Endodermal cell (in vitro differentiated cells): Measurements from ENCODE around the gene RNF150. TPM values are rescaled to one million over a fixed set of nuclear protein-coding genes. Genes with fewer than 3 reads are reported as not detected.

ENCODE experiments used
- DNase-seq: peaks from one replicate; pipeline ENCODE4 v3.0.0-alpha.2; 2017
- H3K27ac ChIP-seq: 2 replicates; pipeline ENCODE4 v1.5.1; 2013; ENCODE audit warnings: mild to moderate bottlenecking, low read depth, low read length, moderate library complexity
- H3K27me3 ChIP-seq: 2 replicates; pipeline ENCODE4 v1.6.1; 2013; ENCODE audit warnings: mild to moderate bottlenecking, low read length, moderate library complexity; ENCODE audit not compliant: insufficient read depth, control insufficient read depth, poor library complexity, severe bottlenecking
- H3K36me3 ChIP-seq: 2 replicates; pipeline ENCODE4 v1.7.0; 2013; ENCODE audit warnings: mild to moderate bottlenecking, low read length, moderate library complexity; ENCODE audit not compliant: control insufficient read depth, insufficient read depth
- H3K4me1 ChIP-seq: one replicate; pipeline ENCODE4 v1.7.0; 2013; ENCODE audit warnings: low read length; ENCODE audit not compliant: control insufficient read depth, insufficient read depth
- H3K4me3 ChIP-seq: 2 replicates; pipeline ENCODE4 v1.5.1; 2013; ENCODE audit warnings: mild to moderate bottlenecking, low read length, moderate library complexity
- H3K9ac ChIP-seq: 2 replicates; pipeline ENCODE4 v1.6.1; 2013; ENCODE audit warnings: mild to moderate bottlenecking, low read length, moderate library complexity; ENCODE audit not compliant: poor library complexity, severe bottlenecking; ENCODE audit errors: extremely low read depth
- H3K9me3 ChIP-seq: 2 replicates; pipeline ENCODE4 v1.6.1; 2013; ENCODE audit warnings: mild to moderate bottlenecking, low read length, moderate library complexity; ENCODE audit not compliant: control insufficient read depth
- H3K27ac Mint-ChIP-seq: 2 replicates; pipeline ENCODE4 v1.8.0; 2020; ENCODE audit warnings: mixed read lengths
- H3K27me3 Mint-ChIP-seq: 2 replicates; pipeline ENCODE4 v1.8.0; 2021; ENCODE audit warnings: mild to moderate bottlenecking, mixed read lengths; ENCODE audit not compliant: insufficient read depth
- H3K36me3 Mint-ChIP-seq: 2 replicates; pipeline ENCODE4 v1.8.0; 2020; ENCODE audit warnings: low read depth, mixed read lengths
- H3K4me1 Mint-ChIP-seq: 2 replicates; pipeline ENCODE4 v1.8.0; 2020; ENCODE audit warnings: mixed read lengths
- H3K4me3 Mint-ChIP-seq: 2 replicates; pipeline ENCODE4 v1.8.0; 2020; ENCODE audit warnings: mild to moderate bottlenecking, moderate library complexity, mixed read lengths
- H3K9me3 Mint-ChIP-seq: 2 replicates; pipeline ENCODE4 v1.8.0; 2020; ENCODE audit warnings: mild to moderate bottlenecking, mixed read lengths
- CTCF ChIP-seq: fragments of 200-600 bp; sonication (generic); conservative IDR thresholded peaks from 2 replicates; pipeline ENCODE4 v1.5.0; 2021; ENCODE audit warnings: antibody characterized with exemption, mild to moderate bottlenecking
- WGBS, 2 experiments: methylation state at CpG; one replicate each; pipeline versions ENCODE4 v1.1.5 to v1.1.7; 2013; ENCODE audit warnings: missing lambda C conversion rate in 2 of 2, mixed read lengths in 1 of 2; ENCODE audit not compliant: insufficient coverage in 1 of 2, insufficient read length in 1 of 2; 5-methylcytosine and 5-hydroxymethylcytosine counted together
- total RNA-seq, 2 donors: library from RNA; stranded (reverse); fragmentation: NEBNext Ultra II Directional in 1 of 2; extraction: Animal tissue kit (Norgen Biotek cat#: 25700) in 1 of 2; gene quantifications; 2 replicates in 1 of 2; 3 replicates in 1 of 2; pipeline ENCODE4 v1.2.1, GENCODE V29; 2021

The RNF150 gene
- total RNA-seq, 2 donors from 2014 or later: 8.2 to 10.4 TPM

- 92% methylated on average over 3 of the region's 3 CpGs; no CpG with 5 or more reads in 1 of the 2 experiments for WGBS, 2 experiments
- no peaks in the 10 kb centered on the region for H3K9me3 Mint-ChIP-seq
- no peaks in the 10 kb centered on the region for H3K27me3 Mint-ChIP-seq
- H3K27ac ChIP-seq: no peak overlapping the region
- H3K27ac Mint-ChIP-seq: no peak overlapping the region
- H3K4me3 ChIP-seq: no peak overlapping the region
- H3K9me3 ChIP-seq: no peaks in the 10 kb centered on the region
- H3K36me3 Mint-ChIP-seq: no peaks in the 10 kb centered on the region
- no peak overlapping the region for H3K4me3 Mint-ChIP-seq
- H3K4me1 ChIP-seq: no peaks in the 10 kb centered on the region
- no peaks in the 10 kb centered on the region for H3K27me3 ChIP-seq
- no peak for DNase-seq
- H3K4me1 Mint-ChIP-seq: peaks cover 15% of the 10 kb centered on the region
- no peaks in the 10 kb centered on the region for H3K36me3 ChIP-seq
- no peak for TF ChIP-seq CTCF
- H3K9ac ChIP-seq: no peak overlapping the region
Observed at GRCh38 chr4:140906993-140907962, 226.0 kb downstream of the RNF150 start.

DNA sequence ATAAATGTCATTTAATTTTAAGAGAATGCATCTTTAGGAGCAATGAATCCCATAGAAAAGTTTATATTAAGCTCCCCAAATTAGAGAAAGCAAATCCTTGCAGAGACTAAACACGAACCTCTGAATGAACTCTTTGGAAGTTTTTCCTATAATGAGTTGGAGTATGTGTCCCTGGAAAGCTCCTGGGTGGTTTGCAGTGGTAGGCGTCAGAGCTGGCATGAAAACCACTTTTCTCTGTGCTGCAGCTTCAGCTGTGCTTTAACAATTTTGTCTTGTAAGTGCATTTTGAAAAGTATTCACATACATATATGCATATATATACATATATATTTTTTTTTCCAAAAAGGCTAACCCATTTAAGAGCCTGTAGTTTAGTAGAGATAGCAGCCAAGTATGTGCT is 228.4 kb downstream of the RNF150 start:
- H3K4me3 ChIP-seq: no peak overlapping the region
- no peak overlapping the region for H3K27ac ChIP-seq
- H3K9ac ChIP-seq: no peak overlapping the region
- no peak for TF ChIP-seq CTCF
- H3K36me3 Mint-ChIP-seq: no peaks in the 10 kb centered on the region
- no peak overlapping the region for H3K4me3 Mint-ChIP-seq
- H3K36me3 ChIP-seq: no peaks in the 10 kb centered on the region
- no peaks in the 10 kb centered on the region for H3K9me3 Mint-ChIP-seq
- peaks cover 21% of the 10 kb centered on the region for H3K4me1 Mint-ChIP-seq
- no peaks in the 10 kb centered on the region for H3K27me3 Mint-ChIP-seq
- no peaks in the 10 kb centered on the region for H3K4me1 ChIP-seq
- no peak overlapping the region for H3K27ac Mint-ChIP-seq
- DNase-seq: no peak
- 86 to 100% methylated on average over 1 to 2 of the region's 2 CpGs for WGBS, 2 experiments
- no peaks in the 10 kb centered on the region for H3K27me3 ChIP-seq
- H3K9me3 ChIP-seq: no peaks in the 10 kb centered on the region

- no peak for DNase-seq
- no peak overlapping the region for H3K4me3 Mint-ChIP-seq
- no peaks in the 10 kb centered on the region for H3K36me3 Mint-ChIP-seq
- no peak overlapping the region for H3K27ac ChIP-seq
- no peak overlapping the region for H3K4me3 ChIP-seq
- TF ChIP-seq CTCF: no peak
- 79% methylated on average over 8 to 9 of the region's 9 CpGs for WGBS, 2 experiments
- no peaks in the 10 kb centered on the region for H3K9me3 ChIP-seq
- no peak overlapping the region for H3K9ac ChIP-seq
- H3K4me1 Mint-ChIP-seq: peaks cover 21% of the 10 kb centered on the region
- H3K27me3 ChIP-seq: no peaks in the 10 kb centered on the region
- H3K4me1 ChIP-seq: no peaks in the 10 kb centered on the region
- H3K27ac Mint-ChIP-seq: no peak overlapping the region
- H3K27me3 Mint-ChIP-seq: no peaks in the 10 kb centered on the region
- no peaks in the 10 kb centered on the region for H3K36me3 ChIP-seq
- H3K9me3 Mint-ChIP-seq: no peaks in the 10 kb centered on the region
Observed at GRCh38 chr4:140903522-140904475, 229.5 kb downstream of the RNF150 start.
